ENCODE measurements around the gene XYLT1.

Gene XYLT1

GRCh38 chr16:17409894-17410293 is 60.9 kb downstream of the XYLT1 start:
- DNase-seq: no peak

GRCh38 chr16:17408955-17409441 is 61.8 kb downstream of the XYLT1 start:
- DNase-seq: no peak
- Histone ChIP-seq H3K9me3 (no peaks in the 10 kb centered on the region), H3K27me3 (no peaks in the 10 kb centered on the region), H3K36me3 (no peaks in the 10 kb centered on the region), H3K4me3 (no peak overlapping the region), H3K27ac (peak overlapping the region; percentile 33 to 95), H3K4me1 (peaks cover 0 to 62% (median 30%) of the 10 kb centered on the region in 4 donors)
- intact Hi-C loops (cut with DNase I; ENCODE audit: low total_unique reads): loop anchor here (5.0 kb wide), 1 partner anchor 63 kb away; the partner anchor contains the start of gene XYLT1
- no peak for TF ChIP-seq CTCF (IDR thresholded peaks at IDR 0.05)

More at GRCh38 chr16:17409894-17410293, 60.9 kb downstream of the XYLT1 start:
- Histone ChIP-seq H3K27me3 (no peaks in the 10 kb centered on the region), H3K4me3 (no peak overlapping the region), H3K27ac (peak overlapping the region; percentile 29 to 95), H3K9me3 (no peaks in the 10 kb centered on the region), H3K4me1 (peaks cover 0 to 55% (median 22%) of the 10 kb centered on the region in 4 donors), H3K36me3 (no peaks in the 10 kb centered on the region)
- intact Hi-C loops (cut with DNase I; ENCODE audit: low total_unique reads): loop anchor here (5.0 kb wide), 1 partner anchor 62 kb away; the partner anchor contains the start of gene XYLT1
- TF ChIP-seq CTCF (IDR thresholded peaks at IDR 0.05): no peak

- Histone ChIP-seq H3K36me3 (no peaks in the 10 kb centered on the region), H3K27ac (peak overlapping the region; percentile 33 to 95), H3K4me1 (peaks cover 0 to 62% (median 37%) of the 10 kb centered on the region in 4 donors), H3K9me3 (no peaks in the 10 kb centered on the region), H3K27me3 (no peaks in the 10 kb centered on the region), H3K4me3 (no peak overlapping the region)
- intact Hi-C loops (cut with DNase I; ENCODE audit: low total_unique reads): loop anchor here (5.0 kb wide), 1 partner anchor 64 kb away; the partner anchor contains the start of gene XYLT1
- TF ChIP-seq CTCF (IDR thresholded peaks at IDR 0.05): no peak
- no peak for DNase-seq
Observed at GRCh38 chr16:17408296-17408695, 62.5 kb downstream of the XYLT1 start.

GRCh38 chr16:17407321-17407720 is 63.4 kb downstream of the XYLT1 start:
- H3K4me1 ChIP-seq: peaks cover 0 to 60% (median 35%) of the 10 kb centered on the region in 4 donors
- no peak overlapping the region for H3K4me3 ChIP-seq
- intact Hi-C loops (cut with DNase I; ENCODE audit: low total_unique reads): loop anchor here (5.0 kb wide), 1 partner anchor 65 kb away; the partner anchor contains the start of gene XYLT1
- no peaks in the 10 kb centered on the region for H3K9me3 ChIP-seq
- no peak for DNase-seq
- H3K27ac ChIP-seq: peak overlapping the region; percentile 16 to 95
- H3K36me3 ChIP-seq: no peaks in the 10 kb centered on the region
- TF ChIP-seq CTCF (IDR thresholded peaks at IDR 0.05): no peak
- H3K27me3 ChIP-seq: no peaks in the 10 kb centered on the region

- H3K27ac ChIP-seq: peak overlapping the region; percentile 94 to 95
- DNase-seq: peak; percentile 93 to 99
- H3K36me3 ChIP-seq: no peaks in the 10 kb centered on the region
- TF ChIP-seq CTCF (IDR thresholded peaks at IDR 0.05): peak in 1 of 2 experiments; percentile 6
- peak overlapping the region in 1 of 2 donors; percentile 38 for H3K4me3 ChIP-seq
- H3K4me1 ChIP-seq: peaks cover 0 to 52% (median 32%) of the 10 kb centered on the region in 4 donors
- intact Hi-C loops (cut with DNase I; ENCODE audit: low total_unique reads): loop anchor here (5.0 kb wide), 1 partner anchor 67 kb away; the partner anchor contains the start of gene XYLT1
- no peaks in the 10 kb centered on the region for H3K27me3 ChIP-seq
- no peaks in the 10 kb centered on the region for H3K9me3 ChIP-seq
Observed at GRCh38 chr16:17404941-17405689, 65.6 kb downstream of the XYLT1 start.

All from tibial artery (tissue), 4 donors.